Suppressor macrophage treated with lipopolysaccharide for 1 hour (primary cell): ENCODE results near the gene PTGDS.
A peak's percentile ranks its signal among the peaks of the same experiment; 100 is the strongest.

Experiments used
- DNase-seq, 3 donors: peaks; one replicate each; pipeline ENCODE4 v3.0.0-alpha.2; 2020 to 2022

Gene PTGDS

GRCh38 chr9:136974817-136975535 is 2.3 kb upstream of the PTGDS start:
- peak in 1 of 3 donors; percentile 19 for DNase-seq

- peak; percentile 26 to 53 (median 35) for DNase-seq
Measured at GRCh38 chr9:136975644-136976043, 1.7 kb upstream of the PTGDS start.

- no peak for DNase-seq
Measured at GRCh38 chr9:136977649-136978072, 357 bp downstream of the PTGDS start.

GRCh38 chr9:136978073-136978864 is 965 bp downstream of the PTGDS start:
- peak; percentile 57 to 87 (median 65) for DNase-seq

- no peak for DNase-seq
Measured at GRCh38 chr9:136978865-136979544, 1.7 kb downstream of the PTGDS start.

GRCh38 chr9:136979769-136980587 is 2.7 kb downstream of the PTGDS start:
- DNase-seq = no peak

- no peak for DNase-seq
Measured at GRCh38 chr9:136980669-136981478, 3.6 kb downstream of the PTGDS start.

GRCh38 chr9:136981588-136982231 is 4.4 kb downstream of the PTGDS start:
- no peak for DNase-seq

- DNase-seq = no peak
Measured at GRCh38 chr9:136982232-136983051, 5.1 kb downstream of the PTGDS start, which contains the start of gene LCNL1. TSS of gene LCNL1 (plus strand) at chr9:136982993. CDS start at chr9:136983587, 594 bp downstream.

GRCh38 chr9:136983167-136983566 is 5.9 kb downstream of the PTGDS start:
- DNase-seq = no peak

GRCh38 chr9:136983656-136984314 is 6.5 kb downstream of the PTGDS start:
- no peak for DNase-seq

- no peak for DNase-seq
Measured at GRCh38 chr9:136984464-136985026, 7.2 kb downstream of the PTGDS start.

- peak in 1 of 3 donors; percentile 27 for DNase-seq
Measured at GRCh38 chr9:136985027-136985602, 7.8 kb downstream of the PTGDS start.

GRCh38 chr9:136985853-136986252 is 8.5 kb downstream of the PTGDS start:
- no peak for DNase-seq

GRCh38 chr9:136988872-136989271 is 11.6 kb downstream of the PTGDS start:
- DNase-seq = no peak

- no peak for DNase-seq
Measured at GRCh38 chr9:136990242-136990911, 13.1 kb downstream of the PTGDS start.

- DNase-seq = peak; percentile 93 to 97 (median 96)
Measured at GRCh38 chr9:136991993-136992818, 14.9 kb downstream of the PTGDS start, which contains the start of gene PAXX. TSS of gene PAXX (plus strand) at chr9:136992422. CDS start at chr9:136992444, 22 bp downstream.
